Measurements from ENCODE around the gene NECAB2. TPM values are rescaled to one million over a fixed set of nuclear protein-coding genes. Genes with fewer than 3 reads are reported as not detected.

NECAB2 gene
- total RNA-seq, 1 donor: 0.72 TPM

DNA sequence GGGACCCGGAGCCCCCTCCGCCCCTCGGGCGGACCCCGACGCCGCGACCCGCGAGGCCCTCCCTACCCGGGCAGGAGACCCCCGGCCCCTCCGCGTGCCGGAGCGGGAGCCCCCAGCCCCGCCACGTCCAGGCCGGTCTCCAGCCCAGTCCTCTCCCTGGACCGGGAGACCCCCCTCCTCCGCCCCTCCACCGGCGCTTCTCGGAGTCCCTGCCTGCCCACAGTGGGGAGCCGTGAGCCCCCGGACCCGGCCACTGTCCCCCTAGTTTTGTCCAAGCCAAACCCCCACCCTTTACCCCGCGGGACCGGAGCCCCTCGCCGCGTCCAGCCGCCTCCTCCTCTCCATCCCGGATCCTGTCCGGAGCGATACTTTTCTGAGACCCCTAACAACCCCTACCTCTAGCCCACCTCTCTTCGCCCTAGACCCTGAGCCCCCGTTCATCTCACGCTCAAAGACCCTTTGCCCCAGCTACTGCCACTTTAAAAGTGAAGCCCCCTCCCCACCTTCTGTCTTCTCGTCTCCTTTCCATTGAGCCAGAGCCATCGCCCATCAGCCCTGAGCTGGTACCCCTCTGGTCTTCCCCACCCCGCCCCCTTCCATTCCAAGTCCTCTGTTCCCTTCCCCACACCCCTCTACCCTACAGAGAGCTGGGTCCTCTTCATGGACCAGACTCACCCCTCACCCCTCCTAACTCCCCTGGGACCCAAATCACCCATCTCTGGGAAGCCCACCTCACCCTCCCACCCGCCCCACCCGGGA is 1.0 kb downstream of the NECAB2 start:
- Histone ChIP-seq H3K4me1 (ENCODE audit: insufficient read depth, low read length) (no peaks in the 10 kb centered on the region), H4K20me1 (ENCODE audit: insufficient read depth, low read length) (no peaks in the 10 kb centered on the region), H3K4me3 (ENCODE audit: insufficient read depth, low read length) (no peak overlapping the region), H3K4me2 (ENCODE audit: insufficient read depth, low read length) (no peak overlapping the region), H3K79me2 (ENCODE audit: insufficient read depth, low read length) (no peaks in the 10 kb centered on the region), H3K27me3 (ENCODE audit: insufficient read depth, low read length) (peaks cover 6% of the 10 kb centered on the region), H2AFZ (ENCODE audit: low read length) (no peak overlapping the region), H3K9me3 (ENCODE audit: low read depth, low read length) (no peaks in the 10 kb centered on the region), H3K36me3 (ENCODE audit: insufficient read depth, low read length) (no peaks in the 10 kb centered on the region), H3K27ac (ENCODE audit: low read depth, low read length) (no peak overlapping the region)
- TF ChIP-seq, protein P1, sequence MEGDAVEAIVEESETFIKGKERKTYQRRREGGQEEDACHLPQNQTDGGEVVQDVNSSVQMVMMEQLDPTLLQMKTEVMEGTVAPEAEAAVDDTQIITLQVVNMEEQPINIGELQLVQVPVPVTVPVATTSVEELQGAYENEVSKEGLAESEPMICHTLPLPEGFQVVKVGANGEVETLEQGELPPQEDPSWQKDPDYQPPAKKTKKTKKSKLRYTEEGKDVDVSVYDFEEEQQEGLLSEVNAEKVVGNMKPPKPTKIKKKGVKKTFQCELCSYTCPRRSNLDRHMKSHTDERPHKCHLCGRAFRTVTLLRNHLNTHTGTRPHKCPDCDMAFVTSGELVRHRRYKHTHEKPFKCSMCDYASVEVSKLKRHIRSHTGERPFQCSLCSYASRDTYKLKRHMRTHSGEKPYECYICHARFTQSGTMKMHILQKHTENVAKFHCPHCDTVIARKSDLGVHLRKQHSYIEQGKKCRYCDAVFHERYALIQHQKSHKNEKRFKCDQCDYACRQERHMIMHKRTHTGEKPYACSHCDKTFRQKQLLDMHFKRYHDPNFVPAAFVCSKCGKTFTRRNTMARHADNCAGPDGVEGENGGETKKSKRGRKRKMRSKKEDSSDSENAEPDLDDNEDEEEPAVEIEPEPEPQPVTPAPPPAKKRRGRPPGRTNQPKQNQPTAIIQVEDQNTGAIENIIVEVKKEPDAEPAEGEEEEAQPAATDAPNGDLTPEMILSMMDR (IDR thresholded peaks at IDR 0.05; ENCODE audit: extremely low read depth, low read depth, low read length): no peak
- DNase-seq (ENCODE audit: insufficient read length, low spot score, missing footprints): peak; percentile 81

- Histone ChIP-seq H4K20me1 (ENCODE audit: insufficient read depth, low read length) (no peaks in the 10 kb centered on the region), H3K27me3 (ENCODE audit: insufficient read depth, low read length) (peaks cover 6% of the 10 kb centered on the region), H3K4me3 (ENCODE audit: insufficient read depth, low read length) (no peak overlapping the region), H3K4me2 (ENCODE audit: insufficient read depth, low read length) (no peak overlapping the region), H3K79me2 (ENCODE audit: insufficient read depth, low read length) (no peaks in the 10 kb centered on the region), H3K36me3 (ENCODE audit: insufficient read depth, low read length) (no peaks in the 10 kb centered on the region), H3K4me1 (ENCODE audit: insufficient read depth, low read length) (no peaks in the 10 kb centered on the region), H2AFZ (ENCODE audit: low read length) (no peak overlapping the region), H3K27ac (ENCODE audit: low read depth, low read length) (no peak overlapping the region), H3K9me3 (ENCODE audit: low read depth, low read length) (no peaks in the 10 kb centered on the region)
- peak; percentile 84 for DNase-seq (ENCODE audit: insufficient read length, low spot score, missing footprints)
- TF ChIP-seq, protein P1 (IDR thresholded peaks at IDR 0.05; ENCODE audit: extremely low read depth, low read depth, low read length): no peak
Measured at GRCh38 chr16:83969771-83970429, 1.9 kb downstream of the NECAB2 start.

DNA sequence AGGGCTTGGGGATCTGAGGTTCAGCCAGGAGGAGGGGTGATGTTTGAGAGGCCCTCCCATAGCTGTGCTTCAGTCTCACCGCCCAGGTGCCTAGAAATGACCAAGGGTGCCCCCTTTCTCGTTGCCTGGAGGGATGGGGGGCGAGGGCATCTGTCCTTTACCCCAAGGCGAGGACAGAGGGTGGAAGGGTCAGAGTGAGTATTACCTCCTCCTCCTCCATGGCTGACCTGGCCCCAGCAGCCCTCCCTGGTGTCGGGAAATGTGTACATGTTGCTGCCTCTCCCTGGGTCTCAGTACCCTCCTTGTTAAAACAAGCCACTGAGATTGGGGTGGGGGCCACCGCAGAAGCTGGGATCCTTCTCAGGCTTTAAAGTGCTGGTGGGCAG is 2.4 kb downstream of the NECAB2 start:
- Histone ChIP-seq H3K79me2 (ENCODE audit: insufficient read depth, low read length) (no peaks in the 10 kb centered on the region), H3K4me1 (ENCODE audit: insufficient read depth, low read length) (no peaks in the 10 kb centered on the region), H3K4me3 (ENCODE audit: insufficient read depth, low read length) (no peak overlapping the region), H3K4me2 (ENCODE audit: insufficient read depth, low read length) (no peak overlapping the region), H3K36me3 (ENCODE audit: insufficient read depth, low read length) (no peaks in the 10 kb centered on the region), H3K27me3 (ENCODE audit: insufficient read depth, low read length) (peaks cover 6% of the 10 kb centered on the region), H3K9me3 (ENCODE audit: low read depth, low read length) (no peaks in the 10 kb centered on the region), H2AFZ (ENCODE audit: low read length) (no peak overlapping the region), H4K20me1 (ENCODE audit: insufficient read depth, low read length) (no peaks in the 10 kb centered on the region), H3K27ac (ENCODE audit: low read depth, low read length) (no peak overlapping the region)
- TF ChIP-seq, protein P1 (IDR thresholded peaks at IDR 0.05; ENCODE audit: extremely low read depth, low read depth, low read length): no peak
- peak; percentile 74 for DNase-seq (ENCODE audit: insufficient read length, low spot score, missing footprints)

All from osteoblast (primary cell).